GM12801 (cell line): ENCODE results near the gene BRD9.

Experiments
- CTCF ChIP-seq: IDR thresholded peaks from one replicate; pipeline ENCODE4 v1.5.1; 2011; ENCODE audit warnings: control low read depth; ENCODE audit not compliant: insufficient read length; ENCODE audit errors: extremely low read depth

Gene BRD9

GRCh38 chr5:893711-894110 is 1.1 kb upstream of the BRD9 start:
- no peak for TF ChIP-seq CTCF

GRCh38 chr5:893137-893506 is 521 bp upstream of the BRD9 start:
- TF ChIP-seq CTCF: no peak

- TF ChIP-seq CTCF: no peak
Measured at GRCh38 chr5:891837-892393, 686 bp downstream of the BRD9 start.

GRCh38 chr5:891117-891836 is 1.3 kb downstream of the BRD9 start:
- TF ChIP-seq CTCF: no peak

GRCh38 chr5:889075-889710 is 3.4 kb downstream of the BRD9 start:
- TF ChIP-seq CTCF: no peak

- TF ChIP-seq CTCF: no peak
Measured at GRCh38 chr5:888638-889035, 4.0 kb downstream of the BRD9 start.

GRCh38 chr5:887947-888637 is 4.5 kb downstream of the BRD9 start:
- no peak for TF ChIP-seq CTCF
